Measurements from ENCODE around the gene TRAF4.

Gene TRAF4

GRCh38 chr17:28796062-28796461 lies 52.3 kb downstream of the TRAF4 start:
- DNase-seq (ENCODE audit: low spot score in 2 of 2) (no peak), ATAC-seq (ENCODE audit: low read depth) (no peak)
- Mint-ChIP-seq H3K9me3 (no peaks in the 10 kb centered on the region), H3K27me3 (no peaks in the 10 kb centered on the region), H3K4me3 (no peak overlapping the region), H3K4me1 (peaks cover 3% of the 10 kb centered on the region), H3K27ac (no peak overlapping the region), H3K36me3 (peaks cover 2% of the 10 kb centered on the region)
